H1 (cell line): ENCODE data around the gene MOCS1.

Experiments used
- BACH1 ChIP-seq: IDR thresholded peaks from 2 replicates; pipeline ENCODE4 v1.6.1; 2012; ENCODE audit warnings: low read length, improper control_type of control experiment
- CTCF ChIP-seq, 3 experiments: IDR thresholded peaks; 1 replicate in 2 of 3; 2 replicates in 1 of 3; pipeline versions ENCODE4 v1.5.1 to v1.6.1; 2011; ENCODE audit warnings: low read length in 3 of 3, mild to moderate bottlenecking in 3 of 3, inconsistent platforms in 2 of 3, low read depth in 1 of 3, moderate library complexity in 1 of 3; ENCODE audit not compliant: insufficient read depth in 1 of 3; ENCODE audit errors: control extremely low read depth in 1 of 3
- MAFK ChIP-seq: IDR thresholded peaks from 2 replicates; pipeline ENCODE4 v1.6.1; 2012; ENCODE audit warnings: low read depth, mild to moderate bottlenecking, improper control_type of control experiment, low read length
- POLR2A ChIP-seq, 2 experiments: IDR thresholded peaks; 1 replicate in 1 of 2; 2 replicates in 1 of 2; pipeline ENCODE4 v1.6.1; 2011; ENCODE audit warnings: low read depth in 2 of 2, low read length in 2 of 2, mild to moderate bottlenecking in 2 of 2; ENCODE audit errors: control extremely low read depth in 1 of 2
- POLR2AphosphoS5 ChIP-seq: IDR thresholded peaks from 2 replicates; pipeline ENCODE4 v1.6.1; 2011; ENCODE audit warnings: low read depth, low read length

DNA sequence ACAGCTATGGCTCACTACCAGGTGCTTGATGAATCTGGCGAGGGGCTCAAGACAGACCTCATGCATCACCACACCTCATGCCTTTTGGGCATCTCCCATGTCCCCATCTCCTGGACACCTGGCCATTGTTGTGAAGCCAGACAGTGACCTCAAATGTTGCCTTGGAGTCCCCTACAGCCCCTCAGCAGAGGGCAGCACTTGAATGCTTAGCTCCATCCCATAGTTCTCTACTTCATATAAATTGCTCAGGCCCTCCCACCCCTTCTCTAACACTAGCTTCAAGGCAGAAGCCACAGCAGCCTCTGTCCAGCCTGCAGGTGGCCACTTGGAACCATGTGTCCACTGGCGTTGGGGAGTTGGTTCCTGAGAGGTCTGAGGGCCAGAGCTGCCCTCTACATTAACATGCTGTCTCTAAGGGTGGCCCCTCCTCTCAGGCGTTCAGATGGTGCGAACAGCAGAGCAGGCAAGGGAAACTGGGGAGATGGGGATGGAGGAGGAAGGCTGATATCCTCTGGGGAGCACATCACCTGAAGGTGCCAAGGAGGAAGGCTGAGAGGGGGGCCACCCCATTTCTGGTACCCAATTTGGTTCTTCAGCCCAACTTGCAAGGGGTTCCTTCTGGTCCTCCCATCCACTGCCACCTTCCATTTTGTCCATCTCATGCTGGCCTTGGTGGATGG is 31.3 kb downstream of the MOCS1 start:
- TF ChIP-seq CTCF (IDR thresholded peaks at IDR 0.05; ENCODE audit: control extremely low read depth in 1 of 3, insufficient read depth in 1 of 3, low read depth in 1 of 3, low read length in 3 of 3) (peak in 1 of 3 experiments; percentile 27; a peak in 2 of 4 replicates), POLR2A (IDR thresholded peaks at IDR 0.05; ENCODE audit: control extremely low read depth in 1 of 2, low read depth in 2 of 2, low read length in 2 of 2) (no peak), BACH1 (no peak), MAFK (no peak), POLR2AphosphoS5 (peak; percentile 36; the same call in 1 of the 2 replicates)
